Coronary artery (tissue), 2 donors: ENCODE results near the gene ETS2.

Experiments
- DNase-seq: peaks from one replicate; pipeline ENCODE4 v3.0.0-alpha.2; 2017; ENCODE audit warnings: low spot score
- H3K27ac ChIP-seq, 2 donors: fragments of 200-600 bp; sonication (generic); one replicate each; pipeline ENCODE4 v1.5.1; 2016 to 2019
- H3K4me3 ChIP-seq: fragments of 200-600 bp; sonication (generic); 2 replicates; pipeline ENCODE4 v1.5.1; 2016; ENCODE audit warnings: mild to moderate bottlenecking, moderate library complexity
- CTCF ChIP-seq: fragments of 200-600 bp; sonication (generic); IDR thresholded peaks from one replicate; pipeline ENCODE4 v1.5.1; 2019; ENCODE audit warnings: antibody characterized with exemption

ETS2 gene

GRCh38 chr21:38793926-38794713 lies 11.6 kb upstream of the ETS2 start:
- DNase-seq, result no peak
- Histone ChIP-seq H3K27ac (no peak overlapping the region), H3K4me3 (no peak overlapping the region)
- TF ChIP-seq CTCF, result no peak

GRCh38 chr21:38794978-38795377 lies 10.8 kb upstream of the ETS2 start:
- Histone ChIP-seq H3K4me3 (no peak overlapping the region), H3K27ac (no peak overlapping the region)
- DNase-seq, result no peak
- no peak for TF ChIP-seq CTCF

- TF ChIP-seq CTCF, result no peak
- Histone ChIP-seq H3K4me3 (no peak overlapping the region), H3K27ac (no peak overlapping the region)
- no peak for DNase-seq
These were observed 10.3 kb upstream of the ETS2 start for GRCh38 chr21:38795475-38795874.

GRCh38 chr21:38796424-38796823 lies 9.3 kb upstream of the ETS2 start:
- H3K27ac ChIP-seq, result no peak overlapping the region
- DNase-seq, result no peak
- no peak for TF ChIP-seq CTCF
- H3K4me3 ChIP-seq, result no peak overlapping the region

GRCh38 chr21:38797470-38797869 lies 8.3 kb upstream of the ETS2 start:
- no peak for DNase-seq
- TF ChIP-seq CTCF, result no peak
- H3K27ac ChIP-seq, result no peak overlapping the region
- H3K4me3 ChIP-seq, result no peak overlapping the region

GRCh38 chr21:38798081-38798480 lies 7.6 kb upstream of the ETS2 start:
- no peak for DNase-seq
- Histone ChIP-seq H3K27ac (no peak overlapping the region), H3K4me3 (no peak overlapping the region)
- no peak for TF ChIP-seq CTCF

GRCh38 chr21:38798481-38798882 lies 7.2 kb upstream of the ETS2 start:
- TF ChIP-seq CTCF, result no peak
- no peak overlapping the region for H3K4me3 ChIP-seq
- no peak overlapping the region for H3K27ac ChIP-seq
- DNase-seq, result no peak
